NT2/D1 (cell line): ENCODE measurements around the gene EIF3CL.
"Not testable (repeated sequence)": the region's sequence is repeated elsewhere in the genome, so short reads cannot be mapped to it uniquely, and the experiment has no call there.

Experiments
- DNase-seq: peaks from one replicate; pipeline ENCODE4 v3.0.0-alpha.2; 2011; ENCODE audit warnings: low read depth, low spot score
- H3K27me3 ChIP-seq: 2 replicates; pipeline ENCODE4 v1.6.0; 2011; ENCODE audit warnings: mild to moderate bottlenecking; ENCODE audit not compliant: insufficient read length, insufficient read depth
- H3K36me3 ChIP-seq: 2 replicates; pipeline ENCODE4 v1.6.1; 2011; ENCODE audit warnings: mild to moderate bottlenecking, low read length, mixed read lengths; ENCODE audit not compliant: insufficient read depth, insufficient read length
- H3K4me1 ChIP-seq: 2 replicates; pipeline ENCODE4 v1.5.1; 2011; ENCODE audit not compliant: insufficient read depth, insufficient read length
- H3K4me3 ChIP-seq: 2 replicates; pipeline ENCODE4 v1.5.1; 2011; ENCODE audit warnings: low read depth; ENCODE audit not compliant: insufficient read length
- H3K9ac ChIP-seq: 2 replicates; pipeline ENCODE4 v1.6.0; 2011; ENCODE audit warnings: low read depth; ENCODE audit not compliant: insufficient read length
- H3K9me3 ChIP-seq: 2 replicates; pipeline ENCODE4 v1.5.1; 2011; ENCODE audit warnings: mild to moderate bottlenecking, low read length; ENCODE audit not compliant: insufficient read depth

The EIF3CL gene

DNA sequence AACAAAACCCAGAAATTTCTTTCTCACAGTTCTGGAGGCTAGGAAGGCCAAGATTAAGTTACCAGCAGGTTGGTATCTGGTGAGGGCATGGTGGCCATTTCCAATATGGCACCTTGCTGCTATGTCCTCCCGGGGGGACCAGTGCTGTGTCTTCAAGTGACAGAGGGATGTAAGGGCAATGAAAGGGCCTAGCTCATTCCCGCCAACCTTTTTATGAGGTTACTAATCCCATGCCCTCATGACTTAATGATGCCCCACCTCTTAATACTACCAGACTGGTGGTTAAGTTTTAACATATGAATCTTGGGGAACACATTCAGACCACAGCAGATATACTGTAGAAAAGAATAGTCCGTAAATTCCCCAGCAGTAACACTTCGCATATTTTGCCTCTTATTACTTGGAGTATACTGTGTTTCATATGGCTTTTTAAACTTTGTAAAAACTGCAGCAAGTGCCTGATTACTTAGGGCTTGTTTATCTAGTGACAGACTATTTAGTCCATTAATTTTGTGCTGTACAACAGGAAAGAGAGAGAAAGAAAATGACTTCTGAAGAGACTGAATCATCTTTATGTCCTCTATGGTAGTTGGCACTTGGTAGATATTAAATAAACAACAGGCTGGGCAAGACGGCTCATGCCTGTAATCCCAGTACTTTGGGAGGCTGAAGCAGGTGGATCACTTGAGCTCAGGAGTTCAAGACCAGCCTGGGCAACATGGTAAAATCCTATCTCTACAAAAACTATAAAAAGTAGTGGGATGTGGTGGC lies 66.5 kb downstream of the EIF3CL start:
- not testable (repeated sequence) for H3K36me3 ChIP-seq, H3K27me3 ChIP-seq, H3K4me3 ChIP-seq, H3K4me1 ChIP-seq, H3K9me3 ChIP-seq, H3K9ac ChIP-seq, DNase-seq

DNA sequence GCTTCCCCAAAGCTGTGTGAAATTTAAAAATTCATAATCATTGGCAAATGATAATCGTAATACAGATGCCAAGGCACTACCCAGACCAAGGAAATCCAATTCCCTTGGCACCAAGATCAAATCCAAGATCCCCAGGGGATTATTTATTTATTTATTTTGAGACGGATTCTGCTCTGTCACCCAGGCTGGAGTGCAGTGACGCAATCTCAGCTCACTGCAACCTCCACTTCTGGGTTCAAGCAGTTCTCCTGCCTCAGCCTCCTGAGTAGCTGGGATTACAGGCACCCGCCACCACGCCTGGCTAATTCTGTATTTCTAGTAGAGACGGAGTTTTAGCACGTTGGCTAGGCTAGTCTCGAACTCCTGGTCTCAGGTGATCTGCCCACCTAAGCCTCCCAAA lies 68.0 kb downstream of the EIF3CL start:
- not testable (repeated sequence) for H3K36me3 ChIP-seq, H3K9me3 ChIP-seq, DNase-seq, H3K4me1 ChIP-seq, H3K27me3 ChIP-seq, H3K4me3 ChIP-seq, H3K9ac ChIP-seq

DNA sequence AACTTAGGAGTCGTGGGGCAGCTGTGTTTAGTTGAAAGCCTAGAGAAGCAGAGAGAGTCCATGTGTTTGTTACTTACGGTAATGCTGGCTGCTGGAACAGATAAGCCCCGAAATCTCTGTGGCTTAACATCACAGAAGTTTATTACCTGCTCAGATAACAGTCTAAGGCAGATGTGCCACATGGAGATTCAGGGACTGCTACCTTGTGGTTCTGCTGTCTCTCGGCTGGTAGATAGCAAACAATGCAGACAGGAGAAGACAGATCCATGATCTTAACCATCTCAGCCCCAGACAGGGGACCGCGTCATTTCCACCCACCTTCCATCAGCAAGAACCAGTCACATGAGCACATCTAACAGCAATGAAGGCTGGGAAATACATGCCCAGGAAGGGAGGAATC lies 71.0 kb downstream of the EIF3CL start:
- not testable (repeated sequence) for H3K9me3 ChIP-seq, H3K9ac ChIP-seq, H3K4me1 ChIP-seq, H3K4me3 ChIP-seq, DNase-seq, H3K27me3 ChIP-seq, H3K36me3 ChIP-seq

DNA sequence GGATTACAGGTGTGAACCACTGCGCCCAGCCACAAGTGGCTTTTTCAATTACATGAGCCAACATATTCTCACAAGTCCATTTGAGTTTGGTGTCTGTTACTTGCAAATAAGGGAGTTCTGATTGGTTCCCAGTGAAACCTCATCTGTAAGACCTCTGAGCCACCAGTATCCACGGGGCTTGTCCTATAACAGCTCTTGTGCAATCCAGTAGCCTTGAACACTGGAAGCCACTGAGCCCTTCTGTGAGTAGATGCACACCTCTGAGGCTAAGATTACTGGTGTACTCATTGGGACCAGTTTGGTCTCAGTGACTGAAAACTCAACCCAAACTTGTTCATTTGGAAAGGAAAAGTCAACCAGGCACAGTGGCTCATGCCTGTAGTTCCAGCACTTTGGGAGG lies 72.7 kb downstream of the EIF3CL start:
- not testable (repeated sequence) for DNase-seq, H3K9ac ChIP-seq, H3K27me3 ChIP-seq, H3K4me3 ChIP-seq, H3K36me3 ChIP-seq, H3K4me1 ChIP-seq, H3K9me3 ChIP-seq

DNA sequence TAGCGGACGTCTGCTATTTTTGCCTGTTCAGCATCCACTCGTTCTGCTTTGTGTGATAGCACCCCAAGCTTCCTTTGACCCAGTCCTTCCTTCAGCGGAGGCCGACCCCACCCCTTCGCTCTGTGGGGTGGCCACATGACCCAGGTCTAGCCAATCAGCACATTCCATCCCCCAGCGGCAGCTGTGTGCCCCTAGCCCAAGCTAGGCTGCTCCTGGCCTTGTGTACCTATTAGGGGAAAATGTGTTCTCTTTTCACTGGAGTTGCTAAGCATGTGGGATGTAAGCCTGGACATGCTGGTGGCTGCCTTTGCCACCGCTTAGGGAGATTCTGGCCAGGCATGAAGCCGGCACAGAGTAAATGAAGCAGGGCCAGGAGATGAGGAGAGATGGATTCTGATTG lies 73.4 kb downstream of the EIF3CL start:
- H3K27me3 ChIP-seq, H3K36me3 ChIP-seq, H3K4me3 ChIP-seq: not testable (repeated sequence)

More for the DNA sequence above, 73.4 kb downstream of the EIF3CL start:
- H3K9me3 ChIP-seq, H3K4me1 ChIP-seq, H3K9ac ChIP-seq: not testable (repeated sequence)
- peak; percentile 15 for DNase-seq
